HepG2 (cell line): ENCODE data around the gene TRPC4. TPM values are rescaled to one million over a fixed set of nuclear protein-coding genes. Genes with fewer than 3 reads are reported as not detected.
"Not testable (repeated sequence)": the region's sequence is repeated elsewhere in the genome, so short reads cannot be mapped to it uniquely, and the experiment has no call there.

Experiments
- ATAC-seq: fragments of 200-7000 bp; cut with Tn5 transposase; 3 replicates; pipeline ENCODE4 v1.9.1; 2020; ENCODE audit warnings: mild to moderate bottlenecking, moderate library complexity
- BruUV-seq: library from RNA; stranded (reverse); fragments of 400-500 nt; replicated peaks from 2 replicates; lab custom pipeline; 2021; lab: Mats Ljungman, UMichigan
- CTCF ChIA-PET: fragments of 300-600 bp; formaldehyde crosslinking; extraction: SDS; loops from one replicate; lab custom pipeline; 2021; ENCODE audit warnings: low total read pairs, inconsistent platforms, low intra/inter-chr PET ratio; lab: Yijun Ruan, JAX
- POLR2A ChIA-PET: fragments of 350-600 bp; sonication (Branson Sonifier 250); formaldehyde crosslinking; loops from one replicate; lab custom pipeline; 2020; ENCODE audit warnings: antibody characterized with exemption, inconsistent platforms; lab: Yijun Ruan, JAX
- DNase-seq: peaks from one replicate; pipeline ENCODE4 v3.0.0-alpha.2; 2015; ENCODE audit warnings: low spot score
- FAIRE-seq: peaks from 3 replicates; lab custom pipeline; 2011; peaks lifted over from hg19 to GRCh38; lab: Jason Lieb, UNC
- H2AFZ ChIP-seq: one replicate; pipeline ENCODE4 v1.6.1; 2011; ENCODE audit warnings: low read length, inconsistent platforms
- H3K27ac ChIP-seq: fragments of 300-600 bp; 3 replicates; pipeline ENCODE4 v1.8.0; 2011; ENCODE audit warnings: mixed run types, mild to moderate bottlenecking, mixed read lengths, low read length, inconsistent platforms; ENCODE audit not compliant: insufficient read depth; ENCODE audit errors: extremely low read length
- H3K27me3 ChIP-seq, 2 experiments: fragments of 200-600 bp in 1 of 2; 2 replicates in 1 of 2; 3 replicates in 1 of 2; pipeline versions ENCODE4 v1.6.0 to v1.8.0; 2011; ENCODE audit warnings: low read length in 2 of 2, mild to moderate bottlenecking in 2 of 2, moderate library complexity in 2 of 2, inconsistent platforms in 1 of 2; ENCODE audit not compliant: insufficient read depth in 2 of 2, control insufficient read depth in 1 of 2
- H3K36me3 ChIP-seq, 2 experiments: fragments of 200-600 bp in 1 of 2; replicated peaks in 1 of 2; 2 replicates in 1 of 2; 3 replicates in 1 of 2; pipeline versions ENCODE4 v1.5.1 to v1.8.0; 2011; ENCODE audit warnings: low read length in 2 of 2, inconsistent platforms in 1 of 2; ENCODE audit not compliant: insufficient read depth in 2 of 2, control insufficient read depth in 1 of 2
- H3K4me1 ChIP-seq: 2 replicates; pipeline ENCODE4 v1.5.1; 2012; ENCODE audit warnings: low read length, inconsistent platforms; ENCODE audit not compliant: insufficient read depth
- H3K4me2 ChIP-seq: 2 replicates; pipeline ENCODE4 v1.6.0; 2011; ENCODE audit warnings: low read depth, low read length, inconsistent platforms
- H3K4me3 ChIP-seq, 3 experiments: fragments of 200-600 bp in 1 of 3; sonication (generic), shearing (Covaris generic) in 1 of 3; replicated peaks in 1 of 3; 2 replicates each; pipeline ENCODE4 v1.5.1; 2011 to 2016; ENCODE audit warnings: low read length in 3 of 3, inconsistent platforms in 2 of 3, low read depth in 2 of 3, mild to moderate bottlenecking in 2 of 3, control low read depth in 1 of 3, mixed read lengths in 1 of 3; ENCODE audit not compliant: insufficient read depth in 1 of 3
- H3K79me2 ChIP-seq: one replicate; pipeline ENCODE4 v1.6.1; 2011; ENCODE audit warnings: low read length, inconsistent platforms; ENCODE audit not compliant: insufficient read depth
- H3K9ac ChIP-seq: 2 replicates; pipeline ENCODE4 v1.6.0; 2011; ENCODE audit warnings: mild to moderate bottlenecking, low read depth, low read length, inconsistent platforms; ENCODE audit not compliant: insufficient read depth
- H3K9me3 ChIP-seq: 2 replicates; pipeline ENCODE4 v1.5.1; 2012; ENCODE audit warnings: mild to moderate bottlenecking, low read length
- H4K20me1 ChIP-seq: 2 replicates; pipeline ENCODE4 v1.6.0; 2011; ENCODE audit warnings: inconsistent platforms, mild to moderate bottlenecking, low read length, moderate library complexity; ENCODE audit not compliant: insufficient read depth
- KLF12 ChIP-seq: sonication (generic); formaldehyde crosslinking; IDR thresholded peaks from 2 replicates; pipeline ENCODE4 v1.4.0; 2020; ENCODE audit warnings: missing genetic modification reagents, borderline replicate concordance
- MAFK ChIP-seq, 2 experiments: IDR thresholded peaks in 1 of 2; conservative IDR thresholded peaks in 1 of 2; 2 replicates each; pipeline ENCODE4 v1.6.1; 2011; ENCODE audit warnings: improper control_type of control experiment in 2 of 2, low read length in 2 of 2
- ZBTB20 ChIP-seq: sonication (generic); formaldehyde crosslinking; IDR thresholded peaks from 2 replicates; pipeline ENCODE4 v1.8.1; 2023; ENCODE audit warnings: missing genetic modification reagents, low read depth, mild to moderate bottlenecking, borderline replicate concordance
- WGBS: methylation state at CpG from one replicate; pipeline ENCODE4 v1.1.6; 2017; ENCODE audit warnings: low lambda C conversion rate; 5-methylcytosine and 5-hydroxymethylcytosine counted together
- in situ Hi-C: cut with HindIII; loops from 2 replicates; pipeline ENCODE4 v1.10.0; 2017; ENCODE audit warnings: low pct_unique_long_range_greater_than_20kb; ENCODE audit not compliant: extremely low pct_ligation_motif_present
- intact Hi-C: fragments of 100-400 bp; cut with micrococcal nuclease; formaldehyde crosslinking; loops from one replicate; pipeline ENCODE4 v1.10.0; 2022; ENCODE audit not compliant: unreplicated experiment
- polyA plus RNA-seq, 8 experiments: library from polyadenylated mRNA; depleted of rRNA in 3 of 8; stranded (reverse) in 7 of 8; unstranded in 1 of 8; fragments of >200 nt; fragmentation: Illumina TruSeq in 4 of 8; extraction: Trizol in 4 of 8; gene quantifications; 2 replicates each; pipeline versions ENCODE4 v1.2.1 to v1.2.3, GENCODE V29; 2011 to 2016; ENCODE audit warnings: low read depth in 4 of 8, missing spikeins in 1 of 8, mixed read lengths in 1 of 8; ENCODE audit not compliant: insufficient read depth in 1 of 8
- total RNA-seq, 5 experiments: library from RNA; depleted of rRNA; stranded (reverse); fragments of >200 nt; fragmentation: Illumina TruSeq; extraction: Trizol; gene quantifications; 2 replicates each; pipeline ENCODE4 v1.2.3, GENCODE V29; 2016; ENCODE audit warnings: low read depth in 1 of 5

The TRPC4 gene
- total and polyA plus RNA-seq, 2 of the 13 experiments (the other 11 are each of a cell fraction or from before 2014, with no cell fraction given) = not detected

DNA sequence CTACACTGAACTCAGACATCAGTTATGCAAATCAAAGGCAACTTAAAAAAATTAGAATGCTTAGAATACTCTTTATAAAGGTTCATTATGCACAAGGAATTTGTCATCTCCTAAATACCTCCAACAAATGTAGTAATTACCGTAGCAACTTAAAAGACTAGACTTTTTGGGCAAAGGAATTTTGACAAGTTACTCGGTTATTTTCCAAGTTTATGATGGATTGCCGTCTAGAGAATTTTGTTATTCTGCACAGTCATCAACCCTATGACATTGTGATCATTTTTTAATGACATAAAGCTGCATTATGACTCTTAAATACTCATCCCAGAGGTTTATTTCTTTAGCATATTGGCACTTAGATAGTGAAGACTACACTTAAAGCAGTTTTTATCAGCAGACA, 71.9 kb downstream of the TRPC4 start:
- peak in 1 of 2 experiments; percentile 8; a peak in 1 of 4 replicates for TF ChIP-seq MAFK (conservative IDR thresholded peaks at IDR 0.05 in 1 of 2, IDR thresholded peaks at IDR 0.05 in 1 of 2; ENCODE audit: low read length in 2 of 2)
- TF ChIP-seq KLF12 (CRISPR knock-in tag) = no peak
- no peak for TF ChIP-seq ZBTB20 (CRISPR knock-in tag)
- FAIRE-seq = no peak
- Histone ChIP-seq H3K4me3 (no peak overlapping the region), H3K27ac (no peak overlapping the region), H3K79me2 (no peaks in the 10 kb centered on the region), H3K36me3 (no peaks in the 10 kb centered on the region), H3K27me3 (no peaks in the 10 kb centered on the region), H3K9me3 (no peaks in the 10 kb centered on the region), H3K9ac (no peak overlapping the region), H2AFZ (no peak overlapping the region), H3K4me2 (no peak overlapping the region), H3K4me1 (no peaks in the 10 kb centered on the region), H4K20me1 (no peaks in the 10 kb centered on the region)
- no peak for DNase-seq
- intact Hi-C loops (no loop called here), in situ Hi-C loops (no loop called here)
- 2% methylated on average over 3 of the region's 3 CpGs for WGBS
- BruUV-seq = no TSS peak
- POLR2A ChIA-PET = no interaction called here
- ATAC-seq = no peak
- CTCF ChIA-PET = no interaction called here

DNA sequence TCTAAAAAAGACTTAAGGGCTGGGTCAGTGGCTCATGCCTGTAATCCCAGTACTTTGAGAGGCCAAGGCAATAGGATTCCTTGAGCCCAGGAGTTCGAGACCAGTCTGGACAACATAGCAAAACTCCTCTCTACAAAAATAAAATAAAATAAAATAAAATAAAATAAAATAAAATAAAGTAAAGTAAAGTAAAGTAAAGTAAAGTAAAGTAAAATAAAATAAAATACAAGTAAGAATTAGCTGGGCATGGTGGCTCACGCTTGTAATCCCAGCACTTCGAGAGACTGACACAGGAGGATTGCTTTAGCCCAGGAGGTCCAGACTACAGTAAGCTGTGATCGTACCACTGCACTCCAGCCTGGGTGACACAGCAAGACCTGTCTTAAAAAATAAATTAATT, 72.8 kb downstream of the TRPC4 start:
- intact Hi-C loops, H3K36me3 ChIP-seq, H3K27me3 ChIP-seq, FAIRE-seq, H3K4me3 ChIP-seq, H4K20me1 ChIP-seq, H3K27ac ChIP-seq, H3K9ac ChIP-seq, CTCF ChIA-PET, DNase-seq, POLR2A ChIA-PET, BruUV-seq, H3K79me2 ChIP-seq, H3K4me1 ChIP-seq, H3K9me3 ChIP-seq, ATAC-seq, H2AFZ ChIP-seq, in situ Hi-C loops, H3K4me2 ChIP-seq: not testable (repeated sequence)
- 3% methylated on average over 4 of the region's 4 CpGs for WGBS
